PC-3 (cell line): ENCODE data around the gene TUBE1.

ENCODE experiments used
- CTCF ChIP-seq: fragments of 300-600 bp; sonication (generic); conservative IDR thresholded peaks from 2 replicates; pipeline ENCODE4 v1.5.1; 2017; ENCODE audit warnings: antibody characterized with exemption, low read depth, mild to moderate bottlenecking, low read length
- EZH2phosphoT487 ChIP-seq: fragments of 300-600 bp; sonication (generic); IDR thresholded peaks from 2 replicates; pipeline ENCODE4 v1.6.1; 2018; ENCODE audit warnings: mild to moderate bottlenecking, antibody characterized with exemption, low read length, borderline replicate concordance

DNA sequence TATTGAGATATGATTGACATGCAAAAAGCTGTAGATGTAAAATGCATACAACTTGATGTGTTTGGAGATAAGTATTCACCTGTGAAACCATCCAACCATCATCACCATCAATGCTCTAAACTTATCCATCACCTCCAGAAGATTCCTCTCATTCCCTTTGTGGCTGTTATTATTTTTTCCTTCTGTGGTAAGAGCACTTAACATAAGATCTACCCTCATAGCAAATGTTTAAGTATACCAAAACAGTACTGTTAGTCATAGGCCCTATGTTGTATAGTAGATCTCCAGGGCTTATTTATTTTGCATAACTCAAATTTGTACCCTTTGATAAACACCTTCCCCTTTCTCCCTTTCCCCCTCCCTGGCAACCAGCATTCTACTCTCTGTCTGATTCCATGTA lies 64.5 kb downstream of the TUBE1 start:
- TF ChIP-seq CTCF (no peak), EZH2phosphoT487 (no peak)
